ENCODE measurements around the gene TRIAP1.
A peak's percentile ranks its signal among the peaks of the same experiment; 100 is the strongest.

The TRIAP1 gene

DNA sequence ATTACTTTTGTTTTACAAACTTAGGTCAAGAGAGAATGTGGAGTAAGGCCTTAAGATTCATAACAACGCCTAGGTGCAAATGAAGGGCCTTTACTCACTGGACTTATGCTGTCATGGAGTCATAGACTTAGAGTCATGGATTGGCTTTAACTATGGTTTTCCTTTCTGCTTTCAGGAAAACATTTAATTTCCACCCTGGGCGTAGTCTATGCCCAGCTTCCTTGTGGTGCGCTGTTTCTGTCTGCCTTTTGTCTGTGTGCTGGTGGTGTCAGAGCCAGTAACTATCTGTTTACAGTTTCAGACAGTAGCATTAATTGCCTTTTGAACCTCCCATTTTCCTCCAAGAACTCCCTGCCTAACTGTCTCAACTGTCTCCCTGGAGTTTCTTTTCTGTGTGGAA lies 40.1 kb downstream of the TRIAP1 start:
- Histone ChIP-seq H3K27me3 (ENCODE audit: insufficient read depth, low read depth, severe bottlenecking) (no peaks in the 10 kb centered on the region), H3K9me3 (ENCODE audit: severe bottlenecking) (no peaks in the 10 kb centered on the region), H3K4me3 (ENCODE audit: low read depth, low read length) (no peak overlapping the region), H3K36me3 (no peaks in the 10 kb centered on the region), H3K27ac (no peak overlapping the region; the same call in 1 of the 2 replicates)
- TF ChIP-seq CTCF (IDR thresholded peaks at IDR 0.05; ENCODE audit: low read depth, low read length), result no peak
- no peak for DNase-seq

DNA sequence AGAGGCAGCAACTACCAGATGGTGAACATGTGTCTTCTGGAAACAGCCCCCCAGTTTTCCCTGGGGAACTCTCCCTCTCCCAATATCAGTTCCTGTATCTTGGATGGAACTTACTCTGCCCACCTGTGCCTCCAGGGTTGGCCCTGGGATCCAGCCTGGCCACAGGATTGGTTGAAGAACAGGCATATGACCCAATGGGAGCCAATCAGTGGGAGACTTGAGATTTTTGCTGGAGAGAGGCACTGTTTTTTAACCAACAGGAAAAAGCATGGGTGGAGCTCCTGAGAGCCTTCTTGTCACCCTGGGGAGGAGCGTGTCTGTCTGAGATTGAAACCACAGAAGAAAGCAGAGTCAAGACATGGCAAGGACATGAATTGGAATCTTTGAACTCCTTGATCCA lies 41.9 kb downstream of the TRIAP1 start:
- Histone ChIP-seq H3K27ac (no peak overlapping the region), H3K4me3 (ENCODE audit: low read depth, low read length) (no peak overlapping the region), H3K27me3 (ENCODE audit: insufficient read depth, low read depth, severe bottlenecking) (no peaks in the 10 kb centered on the region), H3K36me3 (no peaks in the 10 kb centered on the region), H3K9me3 (ENCODE audit: severe bottlenecking) (no peaks in the 10 kb centered on the region)
- no peak for TF ChIP-seq CTCF (IDR thresholded peaks at IDR 0.05; ENCODE audit: low read depth, low read length)
- no peak for DNase-seq

DNA sequence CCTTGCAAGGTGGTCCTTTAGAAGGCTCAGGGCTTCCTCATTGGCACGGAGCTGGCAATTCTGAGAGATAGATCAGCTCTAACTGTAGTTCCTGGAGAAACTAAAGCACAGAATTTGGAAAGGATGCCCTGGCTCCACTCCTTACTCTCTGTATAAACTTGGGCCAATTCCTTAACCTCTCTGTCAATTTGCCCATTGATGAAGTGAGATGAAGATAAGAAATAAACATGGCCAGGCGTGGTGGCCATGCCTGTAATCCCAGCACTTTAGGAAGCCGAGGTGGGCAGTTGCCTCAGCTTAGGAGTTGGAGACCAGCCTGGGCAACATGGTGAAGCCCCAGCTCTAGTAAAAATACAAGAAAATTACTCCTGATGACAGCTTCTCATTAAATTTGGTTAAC lies 42.3 kb downstream of the TRIAP1 start:
- no peaks in the 10 kb centered on the region for H3K36me3 ChIP-seq
- no peak for DNase-seq
- no peak for TF ChIP-seq CTCF (IDR thresholded peaks at IDR 0.05; ENCODE audit: low read depth, low read length)

GRCh38 chr12:120402217-120402616 lies 44.0 kb downstream of the TRIAP1 start:
- 0 out of 2 replicates have a peak overlapping the region, but pooled peaks have one; percentile 22 for H3K27ac ChIP-seq

More for the DNA sequence above, 42.3 kb downstream of the TRIAP1 start:
- H3K27me3 ChIP-seq (ENCODE audit: insufficient read depth, low read depth, severe bottlenecking), result no peaks in the 10 kb centered on the region
- no peaks in the 10 kb centered on the region for H3K9me3 ChIP-seq (ENCODE audit: severe bottlenecking)
- H3K4me3 ChIP-seq (ENCODE audit: low read depth, low read length), result no peak overlapping the region
- no peak overlapping the region for H3K27ac ChIP-seq

GRCh38 chr12:120399531-120399930 lies 46.7 kb downstream of the TRIAP1 start:
- Histone ChIP-seq H3K27ac (no peak overlapping the region), H3K36me3 (no peaks in the 10 kb centered on the region), H3K4me3 (ENCODE audit: low read depth, low read length) (no peak overlapping the region), H3K9me3 (ENCODE audit: severe bottlenecking) (no peaks in the 10 kb centered on the region), H3K27me3 (ENCODE audit: insufficient read depth, low read depth, severe bottlenecking) (no peaks in the 10 kb centered on the region)
- no peak for DNase-seq
- TF ChIP-seq CTCF (IDR thresholded peaks at IDR 0.05; ENCODE audit: low read depth, low read length), result no peak

More at GRCh38 chr12:120402217-120402616, 44.0 kb downstream of the TRIAP1 start:
- Histone ChIP-seq H3K4me3 (ENCODE audit: low read depth, low read length) (no peak overlapping the region), H3K9me3 (ENCODE audit: severe bottlenecking) (no peaks in the 10 kb centered on the region), H3K36me3 (no peaks in the 10 kb centered on the region), H3K27me3 (ENCODE audit: insufficient read depth, low read depth, severe bottlenecking) (no peaks in the 10 kb centered on the region)
- TF ChIP-seq CTCF (IDR thresholded peaks at IDR 0.05; ENCODE audit: low read depth, low read length), result no peak
- DNase-seq, result peak; percentile 28

- no peaks in the 10 kb centered on the region for H3K36me3 ChIP-seq
- TF ChIP-seq CTCF (IDR thresholded peaks at IDR 0.05; ENCODE audit: low read depth, low read length), result no peak
- no peak overlapping the region for H3K4me3 ChIP-seq (ENCODE audit: low read depth, low read length)
- DNase-seq, result no peak
- H3K9me3 ChIP-seq (ENCODE audit: severe bottlenecking), result no peaks in the 10 kb centered on the region
- H3K27me3 ChIP-seq (ENCODE audit: insufficient read depth, low read depth, severe bottlenecking), result no peaks in the 10 kb centered on the region
- no peak overlapping the region for H3K27ac ChIP-seq
Measured at GRCh38 chr12:120397824-120398540, 48.2 kb downstream of the TRIAP1 start.

Data from WERI-Rb-1 (cell line).